Breast epithelium (tissue), 4 donors: Measurements from ENCODE around the gene ST6GALNAC4. TPM values are rescaled to one million over a fixed set of nuclear protein-coding genes. Genes with fewer than 3 reads are reported as not detected.

Experiments
- DNase-seq, 2 donors: peaks; one replicate each; pipeline ENCODE4 v3.0.0-alpha.2; 2019; ENCODE audit warnings: low spot score in 2 of 2
- H3K27ac ChIP-seq, 2 donors: fragments of 200-600 bp; sonication (generic) in 1 of 2; one replicate each; pipeline ENCODE4 v1.5.1; 2016 to 2019; ENCODE audit warnings: mild to moderate bottlenecking in 1 of 2
- H3K27me3 ChIP-seq, 2 donors: fragments of 200-600 bp; sonication (generic) in 1 of 2; one replicate each; pipeline versions ENCODE4 v1.5.1 to v1.6.0; 2017 to 2019; ENCODE audit warnings: control low read depth in 1 of 2, mild to moderate bottlenecking in 1 of 2
- H3K36me3 ChIP-seq: fragments of 200-600 bp; one replicate; pipeline ENCODE4 v1.5.1; 2019
- H3K4me1 ChIP-seq, 2 donors: fragments of 200-600 bp; sonication (generic); one replicate each; pipeline ENCODE4 v1.5.1; 2016 to 2019; ENCODE audit warnings: control low read depth in 1 of 2
- H3K4me3 ChIP-seq, 3 donors: fragments of 200-600 bp; sonication (generic); 1 replicate in 2 of 3; 2 replicates in 1 of 3; pipeline ENCODE4 v1.5.1; 2016 to 2019; ENCODE audit warnings: mild to moderate bottlenecking in 3 of 3, moderate library complexity in 2 of 3
- H3K9me3 ChIP-seq, 2 donors: fragments of 200-600 bp; sonication (generic) in 1 of 2; one replicate each; pipeline ENCODE4 v1.5.1; 2016 to 2019; ENCODE audit warnings: control low read depth in 1 of 2
- POLR2A ChIP-seq: fragments of 450-650 bp; IDR thresholded peaks from one replicate; pipeline ENCODE4 v1.6.1; 2016; ENCODE audit warnings: antibody characterized with exemption, mild to moderate bottlenecking, moderate library complexity
- POLR2AphosphoS5 ChIP-seq, 3 donors: sonication (generic); formaldehyde crosslinking; IDR thresholded peaks; one replicate each; pipeline ENCODE4 v1.6.1; 2017; ENCODE audit warnings: antibody characterized with exemption in 3 of 3
- intact Hi-C: fragments of 100-400 bp; cut with DNase I; formaldehyde crosslinking; loops from one replicate; pipeline ENCODE4 v1.15.1; 2023; ENCODE audit warnings: low total_unique reads
- total RNA-seq, 3 donors: library from RNA; depleted of rRNA; stranded (reverse); fragments of >200 nt; gene quantifications; one replicate each; pipeline ENCODE4 v1.1.0, GENCODE V29; 2016
- TF ChIP-seq, protein P1 (sequence below), 3 donors: fragments of 450-650 bp; IDR thresholded peaks; one replicate each; pipeline ENCODE4 v1.5.1; 2016 to 2017; ENCODE audit warnings: antibody characterized with exemption in 3 of 3, mild to moderate bottlenecking in 3 of 3, moderate library complexity in 3 of 3

The ST6GALNAC4 gene
- total RNA-seq, 3 donors from 2014 or later, result 17.6 to 44.6 (median 24.0) TPM

GRCh38 chr9:127880143-127880542 lies 36.7 kb downstream of the ST6GALNAC4 start:
- H3K4me3 ChIP-seq, result no peak overlapping the region
- H3K36me3 ChIP-seq, result no peaks in the 10 kb centered on the region
- intact Hi-C loops, result loop anchor here (2.0 kb wide), 1 partner anchor 63 kb away; no protein-coding TSS in a partner anchor
- DNase-seq, result no peak
- H3K9me3 ChIP-seq, result no peaks in the 10 kb centered on the region
- peaks cover 6 to 7% of the 10 kb centered on the region in 2 donors for H3K4me1 ChIP-seq
- no peak overlapping the region for H3K27ac ChIP-seq
- TF ChIP-seq, protein P1, sequence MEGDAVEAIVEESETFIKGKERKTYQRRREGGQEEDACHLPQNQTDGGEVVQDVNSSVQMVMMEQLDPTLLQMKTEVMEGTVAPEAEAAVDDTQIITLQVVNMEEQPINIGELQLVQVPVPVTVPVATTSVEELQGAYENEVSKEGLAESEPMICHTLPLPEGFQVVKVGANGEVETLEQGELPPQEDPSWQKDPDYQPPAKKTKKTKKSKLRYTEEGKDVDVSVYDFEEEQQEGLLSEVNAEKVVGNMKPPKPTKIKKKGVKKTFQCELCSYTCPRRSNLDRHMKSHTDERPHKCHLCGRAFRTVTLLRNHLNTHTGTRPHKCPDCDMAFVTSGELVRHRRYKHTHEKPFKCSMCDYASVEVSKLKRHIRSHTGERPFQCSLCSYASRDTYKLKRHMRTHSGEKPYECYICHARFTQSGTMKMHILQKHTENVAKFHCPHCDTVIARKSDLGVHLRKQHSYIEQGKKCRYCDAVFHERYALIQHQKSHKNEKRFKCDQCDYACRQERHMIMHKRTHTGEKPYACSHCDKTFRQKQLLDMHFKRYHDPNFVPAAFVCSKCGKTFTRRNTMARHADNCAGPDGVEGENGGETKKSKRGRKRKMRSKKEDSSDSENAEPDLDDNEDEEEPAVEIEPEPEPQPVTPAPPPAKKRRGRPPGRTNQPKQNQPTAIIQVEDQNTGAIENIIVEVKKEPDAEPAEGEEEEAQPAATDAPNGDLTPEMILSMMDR (IDR thresholded peaks at IDR 0.05), result no peak
- no peak for TF ChIP-seq POLR2A
- TF ChIP-seq POLR2AphosphoS5 (IDR thresholded peaks at IDR 0.05), result no peak
- no peaks in the 10 kb centered on the region for H3K27me3 ChIP-seq

DNA sequence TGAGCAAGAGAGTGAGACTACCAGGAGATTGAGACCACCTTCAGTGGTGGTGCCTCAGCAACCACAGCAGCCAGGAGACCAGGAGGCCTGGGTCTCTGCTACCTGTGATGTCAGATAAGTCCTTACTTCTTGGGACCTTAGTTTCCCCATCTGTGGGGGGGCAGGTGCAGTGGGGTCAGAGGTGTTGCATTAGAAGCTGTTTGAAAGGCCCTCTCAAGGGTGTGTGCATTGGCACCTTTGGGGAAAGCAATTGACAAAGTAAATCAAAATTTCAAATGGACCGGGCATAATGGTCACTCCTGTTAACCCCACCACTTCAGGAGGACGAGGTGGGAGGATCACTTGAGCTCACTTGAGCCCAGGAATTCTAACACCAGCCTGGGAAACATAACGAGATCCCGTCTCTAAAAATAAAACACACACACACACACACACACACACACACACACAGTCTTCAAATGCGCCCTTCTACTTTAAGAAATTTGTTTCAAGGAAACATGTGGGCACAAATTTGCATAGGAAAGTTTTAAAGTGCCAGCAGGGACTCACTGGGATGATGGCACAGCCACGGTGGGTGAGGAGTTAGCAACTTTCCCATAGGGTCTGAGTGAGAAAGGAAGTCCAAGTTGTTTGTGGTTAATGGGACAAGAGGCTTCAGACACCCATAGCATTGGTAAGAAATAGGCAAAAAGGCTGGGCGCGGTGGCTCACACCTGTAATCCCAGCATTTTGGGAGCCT lies 38.0 kb downstream of the ST6GALNAC4 start:
- Histone ChIP-seq H3K9me3 (no peaks in the 10 kb centered on the region), H3K36me3 (no peaks in the 10 kb centered on the region), H3K27ac (no peak overlapping the region), H3K4me3 (no peak overlapping the region), H3K4me1 (peaks cover 9 to 20% of the 10 kb centered on the region in 2 donors), H3K27me3 (no peaks in the 10 kb centered on the region)
- TF ChIP-seq POLR2A, result no peak
- TF ChIP-seq, protein P1 (IDR thresholded peaks at IDR 0.05), result no peak
- no peak for TF ChIP-seq POLR2AphosphoS5 (IDR thresholded peaks at IDR 0.05)
- intact Hi-C loops, result loop anchor here (10.0 kb wide), 1 partner anchor 94 kb away; the partner anchor contains the start of gene CDK9
- no peak for DNase-seq

- H3K27ac ChIP-seq, result peak overlapping the region; percentile 71 to 87
- no peaks in the 10 kb centered on the region for H3K27me3 ChIP-seq
- no peaks in the 10 kb centered on the region for H3K9me3 ChIP-seq
- intact Hi-C loops, result loop anchor here (10.0 kb wide), 1 partner anchor 93 kb away; the partner anchor contains the start of gene CDK9
- H3K4me3 ChIP-seq, result peak overlapping the region; percentile 54 to 93 (median 70)
- TF ChIP-seq, protein P1 (IDR thresholded peaks at IDR 0.05), result no peak
- TF ChIP-seq POLR2A (no peak), POLR2AphosphoS5 (IDR thresholded peaks at IDR 0.05) (no peak)
- DNase-seq, result no peak
- no peaks in the 10 kb centered on the region for H3K36me3 ChIP-seq
- H3K4me1 ChIP-seq, result peaks cover 9 to 24% of the 10 kb centered on the region in 2 donors
Observed at GRCh38 chr9:127878001-127878651, 38.7 kb downstream of the ST6GALNAC4 start.

DNA sequence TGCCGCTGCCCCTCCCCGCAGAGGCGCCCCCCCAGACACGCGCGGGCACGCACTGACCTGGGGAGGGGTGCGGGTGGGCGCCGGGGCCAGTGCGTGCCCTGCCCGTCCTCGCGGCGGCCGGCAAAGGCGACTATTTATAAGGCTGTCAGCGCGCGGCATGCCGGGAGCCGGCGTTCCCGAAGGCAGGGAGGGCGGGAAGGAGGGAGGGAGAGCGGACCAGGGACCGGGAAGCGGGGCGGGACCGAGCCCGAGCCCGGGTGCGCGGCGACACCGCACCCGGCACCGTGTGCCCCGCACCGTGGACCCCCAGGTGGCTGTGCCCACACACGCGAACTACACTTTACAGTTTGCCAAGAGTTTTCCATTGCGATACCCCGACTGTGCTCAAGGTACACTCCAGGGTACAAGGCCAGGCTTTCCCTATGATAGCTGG lies 39.3 kb downstream of the ST6GALNAC4 start, which contains the start of gene AK1:
TSS of gene AK1 (minus strand) at position 110 of the 433 bp plus-strand sequence. CDS start 3,058 bp downstream, outside the sequence.
- Histone ChIP-seq H3K9me3 (no peaks in the 10 kb centered on the region), H3K27ac (peak within 1 kb of the TSS; percentile 71 to 87), H3K4me3 (peak within 1 kb of the TSS; percentile 54 to 93 (median 70)), H3K27me3 (no peaks in the 10 kb centered on the region), H3K4me1 (peaks cover 9 to 24% of the 10 kb centered on the region in 2 donors), H3K36me3 (no peaks in the 10 kb centered on the region)
- TF ChIP-seq POLR2AphosphoS5 (IDR thresholded peaks at IDR 0.05) (peak in 1 of 3 donors; percentile 13), POLR2A (no peak)
- intact Hi-C loops, result loop anchor here (10.0 kb wide), 1 partner anchor 93 kb away; the partner anchor contains the start of gene CDK9
- DNase-seq, result peak; percentile 64 to 82

- TF ChIP-seq, protein P1 (IDR thresholded peaks at IDR 0.05), result no peak
- TF ChIP-seq POLR2A (no peak), POLR2AphosphoS5 (IDR thresholded peaks at IDR 0.05) (no peak)
- Histone ChIP-seq H3K4me1 (peaks cover 9 to 24% of the 10 kb centered on the region in 2 donors), H3K36me3 (no peaks in the 10 kb centered on the region), H3K9me3 (no peaks in the 10 kb centered on the region), H3K4me3 (peak overlapping the region; percentile 54 to 93 (median 70)), H3K27ac (peak overlapping the region; percentile 71 to 87), H3K27me3 (no peaks in the 10 kb centered on the region)
- no peak for DNase-seq
- intact Hi-C loops, result loop anchor here (10.0 kb wide), 1 partner anchor 92 kb away; the partner anchor contains the start of gene CDK9
Observed at GRCh38 chr9:127876764-127877562, 39.9 kb downstream of the ST6GALNAC4 start.
